Parathyroid adenoma (tissue), 2 donors: ENCODE data around the gene PFKFB4.

Experiments
- H2AFZ ChIP-seq: fragments of 300-600 bp; sonication (generic); one replicate; pipeline ENCODE4 v1.7.0; 2017; ENCODE audit warnings: antibody characterized with exemption, mild to moderate bottlenecking
- H3K27ac ChIP-seq: fragments of 300-600 bp; sonication (generic); one replicate; pipeline ENCODE4 v1.7.0; 2017
- H3K27me3 ChIP-seq: fragments of 300-600 bp; sonication (generic); one replicate; pipeline ENCODE4 v1.7.0; 2017; ENCODE audit warnings: low read length; ENCODE audit not compliant: control insufficient read depth, insufficient read depth
- H3K36me3 ChIP-seq: fragments of 300-600 bp; sonication (generic); one replicate; pipeline ENCODE4 v1.7.0; 2017; ENCODE audit warnings: low read length; ENCODE audit not compliant: control insufficient read depth, insufficient read depth
- H3K4me1 ChIP-seq: fragments of 300-600 bp; sonication (generic); one replicate; pipeline ENCODE4 v1.7.0; 2017; ENCODE audit warnings: control low read depth
- H3K4me2 ChIP-seq: fragments of 300-600 bp; sonication (generic); one replicate; pipeline ENCODE4 v1.7.0; 2017; ENCODE audit warnings: low read length
- H3K4me3 ChIP-seq: fragments of 300-600 bp; sonication (generic); one replicate; pipeline ENCODE4 v1.7.0; 2017; ENCODE audit warnings: low read depth, low read length
- H3K79me2 ChIP-seq: fragments of 300-600 bp; sonication (generic); one replicate; pipeline ENCODE4 v1.7.0; 2017; ENCODE audit warnings: control low read depth
- H3K9ac ChIP-seq: fragments of 300-600 bp; sonication (generic); one replicate; pipeline ENCODE4 v1.7.0; 2017; ENCODE audit warnings: mild to moderate bottlenecking
- H3K9me3 ChIP-seq: fragments of 300-600 bp; sonication (generic); one replicate; pipeline ENCODE4 v1.7.0; 2017; ENCODE audit warnings: low read length; ENCODE audit not compliant: control insufficient read depth
- TF ChIP-seq, protein P1 (sequence below): fragments of 300-600 bp; sonication (generic); IDR thresholded peaks from one replicate; pipeline ENCODE4 v1.7.0; 2017; ENCODE audit warnings: antibody characterized with exemption, mild to moderate bottlenecking
- donor health status: primary hyperparathyroidism.

Gene PFKFB4

GRCh38 chr3:48478626-48479555, 77.7 kb downstream of the PFKFB4 start:
- Histone ChIP-seq H3K36me3 (no peaks in the 10 kb centered on the region), H3K27ac (no peak overlapping the region), H3K4me3 (no peak overlapping the region)

DNA sequence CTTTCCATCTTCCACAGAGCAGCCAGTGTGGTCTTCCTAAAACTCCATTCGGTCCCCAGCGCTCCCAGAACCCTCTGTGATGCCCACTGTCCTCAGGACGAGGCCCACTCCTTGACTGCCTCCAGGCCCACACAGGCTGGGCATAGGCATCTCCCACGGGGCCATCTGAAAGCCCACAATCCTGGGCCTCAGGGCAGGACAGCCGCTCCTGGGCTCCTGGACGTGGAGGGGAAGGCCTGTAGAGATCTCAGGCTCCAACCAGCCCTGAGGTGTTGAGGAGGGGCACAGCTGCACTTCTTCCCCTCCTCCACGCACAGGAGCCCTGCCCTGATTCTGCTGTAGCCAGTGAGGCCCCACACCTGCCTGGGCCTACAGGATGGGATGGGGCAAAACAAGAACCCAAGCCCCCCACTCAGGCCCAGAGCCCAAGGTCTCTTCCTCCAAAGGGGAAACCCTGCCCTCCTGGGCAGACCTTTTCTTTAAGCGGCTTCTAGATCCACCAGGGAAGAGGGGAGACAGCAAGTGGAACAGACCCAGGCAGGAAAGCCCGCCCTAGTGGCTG, 78.6 kb downstream of the PFKFB4 start:
- no peaks in the 10 kb centered on the region for H3K9me3 ChIP-seq
- no peak overlapping the region for H3K9ac ChIP-seq
- no peak overlapping the region for H3K27ac ChIP-seq
- no peak overlapping the region for H2AFZ ChIP-seq
- H3K4me3 ChIP-seq = no peak overlapping the region
- H3K79me2 ChIP-seq = peaks cover 7% of the 10 kb centered on the region
- H3K27me3 ChIP-seq = no peaks in the 10 kb centered on the region
- H3K36me3 ChIP-seq = no peaks in the 10 kb centered on the region
- TF ChIP-seq, protein P1, sequence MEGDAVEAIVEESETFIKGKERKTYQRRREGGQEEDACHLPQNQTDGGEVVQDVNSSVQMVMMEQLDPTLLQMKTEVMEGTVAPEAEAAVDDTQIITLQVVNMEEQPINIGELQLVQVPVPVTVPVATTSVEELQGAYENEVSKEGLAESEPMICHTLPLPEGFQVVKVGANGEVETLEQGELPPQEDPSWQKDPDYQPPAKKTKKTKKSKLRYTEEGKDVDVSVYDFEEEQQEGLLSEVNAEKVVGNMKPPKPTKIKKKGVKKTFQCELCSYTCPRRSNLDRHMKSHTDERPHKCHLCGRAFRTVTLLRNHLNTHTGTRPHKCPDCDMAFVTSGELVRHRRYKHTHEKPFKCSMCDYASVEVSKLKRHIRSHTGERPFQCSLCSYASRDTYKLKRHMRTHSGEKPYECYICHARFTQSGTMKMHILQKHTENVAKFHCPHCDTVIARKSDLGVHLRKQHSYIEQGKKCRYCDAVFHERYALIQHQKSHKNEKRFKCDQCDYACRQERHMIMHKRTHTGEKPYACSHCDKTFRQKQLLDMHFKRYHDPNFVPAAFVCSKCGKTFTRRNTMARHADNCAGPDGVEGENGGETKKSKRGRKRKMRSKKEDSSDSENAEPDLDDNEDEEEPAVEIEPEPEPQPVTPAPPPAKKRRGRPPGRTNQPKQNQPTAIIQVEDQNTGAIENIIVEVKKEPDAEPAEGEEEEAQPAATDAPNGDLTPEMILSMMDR = no peak
- no peaks in the 10 kb centered on the region for H3K4me1 ChIP-seq
- no peak overlapping the region for H3K4me2 ChIP-seq

More at GRCh38 chr3:48478626-48479555, 77.7 kb downstream of the PFKFB4 start:
- TF ChIP-seq, protein P1 = no peak
- Histone ChIP-seq H3K79me2 (peaks cover 3% of the 10 kb centered on the region), H3K9me3 (no peaks in the 10 kb centered on the region), H3K27me3 (no peaks in the 10 kb centered on the region), H2AFZ (no peak overlapping the region), H3K9ac (no peak overlapping the region), H3K4me2 (no peak overlapping the region), H3K4me1 (no peaks in the 10 kb centered on the region)

- H3K27me3 ChIP-seq = no peaks in the 10 kb centered on the region
- H3K4me2 ChIP-seq = no peak overlapping the region
- H3K79me2 ChIP-seq = peaks cover 12% of the 10 kb centered on the region
- no peak overlapping the region for H3K27ac ChIP-seq
- no peaks in the 10 kb centered on the region for H3K4me1 ChIP-seq
- TF ChIP-seq, protein P1 = no peak
- H3K36me3 ChIP-seq = no peaks in the 10 kb centered on the region
- no peak overlapping the region for H2AFZ ChIP-seq
- H3K9me3 ChIP-seq = no peaks in the 10 kb centered on the region
- no peak overlapping the region for H3K9ac ChIP-seq
- H3K4me3 ChIP-seq = no peak overlapping the region
These were observed 80.1 kb downstream of the PFKFB4 start for GRCh38 chr3:48476426-48477053.

DNA sequence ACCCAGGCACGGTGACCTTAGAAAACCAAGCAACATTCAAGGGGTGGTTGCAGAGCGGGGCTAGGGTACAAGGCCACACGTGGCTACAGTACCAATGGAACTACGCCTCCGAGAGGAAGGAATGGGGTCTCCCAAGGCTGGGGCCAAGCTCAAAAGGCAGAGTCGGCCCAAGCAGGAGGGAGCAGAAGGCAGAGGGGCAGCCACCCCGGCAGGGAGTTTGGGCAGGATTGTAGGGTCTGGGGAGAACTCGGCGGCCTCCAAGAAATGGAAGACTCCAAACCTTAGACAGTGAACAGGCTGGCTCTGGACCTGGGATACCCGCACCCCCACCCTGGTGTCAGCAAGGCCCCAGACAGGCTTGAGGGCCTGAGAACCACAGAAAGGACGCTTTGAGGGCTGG, 81.4 kb downstream of the PFKFB4 start:
- Histone ChIP-seq H3K4me2 (no peak overlapping the region), H3K4me3 (no peak overlapping the region), H3K9me3 (no peaks in the 10 kb centered on the region), H3K27me3 (no peaks in the 10 kb centered on the region), H3K27ac (peak overlapping the region; percentile 22), H3K4me1 (no peaks in the 10 kb centered on the region), H3K9ac (no peak overlapping the region), H3K36me3 (no peaks in the 10 kb centered on the region), H3K79me2 (peaks cover 21% of the 10 kb centered on the region), H2AFZ (no peak overlapping the region)
- TF ChIP-seq, protein P1 = no peak
